Fibroblast of skin of abdomen (primary cell): Measurements from ENCODE around the gene NHEJ1.

Experiments
- DNase-seq: peaks from one replicate; pipeline ENCODE4 v3.0.0-alpha.2; 2013

NHEJ1 gene

GRCh38 chr2:219122202-219122980, 38.2 kb downstream of the NHEJ1 start:
- DNase-seq, result no peak

GRCh38 chr2:219120082-219120481, 40.5 kb downstream of the NHEJ1 start:
- no peak for DNase-seq

GRCh38 chr2:219119422-219120043, 41.1 kb downstream of the NHEJ1 start:
- peak; percentile 42 for DNase-seq

- DNase-seq, result no peak
These were observed 42.1 kb downstream of the NHEJ1 start for GRCh38 chr2:219118504-219118903.

- no peak for DNase-seq
These were observed 43.6 kb downstream of the NHEJ1 start for GRCh38 chr2:219116776-219117646.

GRCh38 chr2:219112651-219113338, 47.8 kb downstream of the NHEJ1 start:
- no peak for DNase-seq

- DNase-seq, result no peak
These were observed 48.6 kb downstream of the NHEJ1 start for GRCh38 chr2:219112062-219112406.

- no peak for DNase-seq
These were observed 49.1 kb downstream of the NHEJ1 start for GRCh38 chr2:219111375-219112061.

- no peak for DNase-seq
These were observed 51.1 kb downstream of the NHEJ1 start for GRCh38 chr2:219109471-219109870.

- no peak for DNase-seq
These were observed 52.9 kb downstream of the NHEJ1 start for GRCh38 chr2:219107758-219108157.

- no peak for DNase-seq
These were observed 54.4 kb downstream of the NHEJ1 start for GRCh38 chr2:219106251-219106650.

GRCh38 chr2:219104107-219105035, 56.2 kb downstream of the NHEJ1 start:
- peak; percentile 50 for DNase-seq

GRCh38 chr2:219099329-219099728, 61.3 kb downstream of the NHEJ1 start:
- peak; percentile 12 for DNase-seq

GRCh38 chr2:219095406-219095935, 65.1 kb downstream of the NHEJ1 start:
- no peak for DNase-seq

- DNase-seq, result no peak
These were observed 66.4 kb downstream of the NHEJ1 start for GRCh38 chr2:219094171-219094570.

GRCh38 chr2:219090436-219091299, 69.9 kb downstream of the NHEJ1 start:
- no peak for DNase-seq

- DNase-seq, result no peak
These were observed 71.3 kb downstream of the NHEJ1 start for GRCh38 chr2:219089330-219089729.

- peak; percentile 8 for DNase-seq
These were observed 72.8 kb downstream of the NHEJ1 start for GRCh38 chr2:219087848-219088247.

- DNase-seq, result no peak
These were observed 73.3 kb downstream of the NHEJ1 start for GRCh38 chr2:219087361-219087760.

GRCh38 chr2:219086196-219086595, 74.4 kb downstream of the NHEJ1 start:
- no peak for DNase-seq
